ENCODE results near the gene ZNF611.

ZNF611 gene

GRCh38 chr19:52692431-52693008 is 42.3 kb downstream of the ZNF611 start:
- no peaks in the 10 kb centered on the region for H3K9me2 ChIP-seq (replicated peaks; ENCODE audit: control insufficient read depth, low read length)
- no peak overlapping the region for H3K4me2 ChIP-seq (ENCODE audit: low read length)
- H3K9me3 ChIP-seq (ENCODE audit: control insufficient read depth, insufficient read depth, low read length), result no peaks in the 10 kb centered on the region
- peaks cover 10% of the 10 kb centered on the region for H3K36me3 ChIP-seq (ENCODE audit: control insufficient read depth, low read length)
- peaks cover 28% of the 10 kb centered on the region for H3K79me2 ChIP-seq (ENCODE audit: control insufficient read depth, low read length)
- peaks cover 26% of the 10 kb centered on the region for H3K4me1 ChIP-seq (ENCODE audit: control insufficient read depth, low read length)
- no peaks in the 10 kb centered on the region for H3K27me3 ChIP-seq (ENCODE audit: control insufficient read depth, low read length)
- no peak overlapping the region for H3K4me3 ChIP-seq (ENCODE audit: low read length)
- H4K20me1 ChIP-seq (ENCODE audit: control insufficient read depth, insufficient read depth, low read depth, low read length), result no peaks in the 10 kb centered on the region
- no peak for TF ChIP-seq EZH2phosphoT487 (IDR thresholded peaks at IDR 0.05; ENCODE audit: borderline replicate concordance, low read length)
- H3K27ac ChIP-seq (ENCODE audit: low read depth, low read length), result no peak overlapping the region
- H3F3A ChIP-seq (ENCODE audit: control insufficient read depth, insufficient read depth), result peaks cover 3% of the 10 kb centered on the region; the same call in 1 of the 2 replicates

GRCh38 chr19:52691737-52692136 is 43.1 kb downstream of the ZNF611 start:
- no peak overlapping the region for H3K4me2 ChIP-seq (ENCODE audit: low read length)
- H3K27me3 ChIP-seq (ENCODE audit: control insufficient read depth, low read length), result no peaks in the 10 kb centered on the region
- H3K79me2 ChIP-seq (ENCODE audit: control insufficient read depth, low read length), result peaks cover 32% of the 10 kb centered on the region
- H3K4me3 ChIP-seq (ENCODE audit: low read length), result no peak overlapping the region
- H3F3A ChIP-seq (ENCODE audit: control insufficient read depth, insufficient read depth), result peaks cover 3% of the 10 kb centered on the region; the same call in 1 of the 2 replicates
- H3K9me3 ChIP-seq (ENCODE audit: control insufficient read depth, insufficient read depth, low read length), result no peaks in the 10 kb centered on the region
- H3K9me2 ChIP-seq (replicated peaks; ENCODE audit: control insufficient read depth, low read length), result no peaks in the 10 kb centered on the region
- peaks cover 13% of the 10 kb centered on the region for H3K36me3 ChIP-seq (ENCODE audit: control insufficient read depth, low read length)
- H3K4me1 ChIP-seq (ENCODE audit: control insufficient read depth, low read length), result peaks cover 26% of the 10 kb centered on the region
- no peak overlapping the region for H3K27ac ChIP-seq (ENCODE audit: low read depth, low read length)
- H4K20me1 ChIP-seq (ENCODE audit: control insufficient read depth, insufficient read depth, low read depth, low read length), result no peaks in the 10 kb centered on the region
- TF ChIP-seq EZH2phosphoT487 (IDR thresholded peaks at IDR 0.05; ENCODE audit: borderline replicate concordance, low read length) (no peak), CTCF (IDR thresholded peaks at IDR 0.05; ENCODE audit: low read depth, low read length, poor library complexity, severe bottlenecking) (no peak)

- Histone ChIP-seq H3K79me2 (ENCODE audit: control insufficient read depth, low read length) (peaks cover 36% of the 10 kb centered on the region), H3K9me3 (ENCODE audit: control insufficient read depth, insufficient read depth, low read length) (no peaks in the 10 kb centered on the region), H3K36me3 (ENCODE audit: control insufficient read depth, low read length) (peaks cover 16% of the 10 kb centered on the region), H3K9me2 (replicated peaks; ENCODE audit: control insufficient read depth, low read length) (no peaks in the 10 kb centered on the region), H3K4me2 (ENCODE audit: low read length) (peak overlapping the region; percentile 96), H3K4me3 (ENCODE audit: low read length) (peak overlapping the region; percentile 93), H4K20me1 (ENCODE audit: control insufficient read depth, insufficient read depth, low read depth, low read length) (no peaks in the 10 kb centered on the region), H3K4me1 (ENCODE audit: control insufficient read depth, low read length) (peaks cover 26% of the 10 kb centered on the region), H3F3A (ENCODE audit: control insufficient read depth, insufficient read depth) (peaks cover 3% of the 10 kb centered on the region; the same call in 1 of the 2 replicates), H3K27ac (ENCODE audit: low read depth, low read length) (peak overlapping the region; percentile 64; the same call in 1 of the 2 replicates), H3K27me3 (ENCODE audit: control insufficient read depth, low read length) (no peaks in the 10 kb centered on the region)
- TF ChIP-seq EZH2phosphoT487 (IDR thresholded peaks at IDR 0.05; ENCODE audit: borderline replicate concordance, low read length) (no peak), CTCF (IDR thresholded peaks at IDR 0.05; ENCODE audit: low read depth, low read length, poor library complexity, severe bottlenecking) (no peak)
These were observed 43.6 kb downstream of the ZNF611 start for GRCh38 chr19:52691215-52691610.

GRCh38 chr19:52690369-52691214 is 44.3 kb downstream of the ZNF611 start:
- Histone ChIP-seq H3K27me3 (ENCODE audit: control insufficient read depth, low read length) (no peaks in the 10 kb centered on the region), H3K27ac (ENCODE audit: low read depth, low read length) (peak overlapping the region; percentile 64), H3K79me2 (ENCODE audit: control insufficient read depth, low read length) (peaks cover 43% of the 10 kb centered on the region), H3K9me3 (ENCODE audit: control insufficient read depth, insufficient read depth, low read length) (no peaks in the 10 kb centered on the region), H3K9me2 (replicated peaks; ENCODE audit: control insufficient read depth, low read length) (no peaks in the 10 kb centered on the region), H3K4me1 (ENCODE audit: control insufficient read depth, low read length) (peaks cover 26% of the 10 kb centered on the region), H3K4me2 (ENCODE audit: low read length) (peak overlapping the region; percentile 96), H3F3A (ENCODE audit: control insufficient read depth, insufficient read depth) (peaks cover 3% of the 10 kb centered on the region; the same call in 1 of the 2 replicates), H3K36me3 (ENCODE audit: control insufficient read depth, low read length) (peaks cover 16% of the 10 kb centered on the region), H4K20me1 (ENCODE audit: control insufficient read depth, insufficient read depth, low read depth, low read length) (no peaks in the 10 kb centered on the region), H3K4me3 (ENCODE audit: low read length) (peak overlapping the region; percentile 93)
- TF ChIP-seq CTCF (IDR thresholded peaks at IDR 0.05; ENCODE audit: low read depth, low read length, poor library complexity, severe bottlenecking) (no peak), EZH2phosphoT487 (IDR thresholded peaks at IDR 0.05; ENCODE audit: borderline replicate concordance, low read length) (no peak)

Measured in DOHH2 (cell line).